GM19468 (cell line): ENCODE measurements around the gene TAF15.

ENCODE experiments used
- ATAC-seq: cut with Tn5 transposase; IDR thresholded peaks from one replicate; pipeline ENCODE4 v1.9.1; 2021; ENCODE audit warnings: mild to moderate bottlenecking, moderate library complexity, moderate number of reproducible peaks; ENCODE audit not compliant: unreplicated experiment; ENCODE audit errors: extremely low read depth

The TAF15 gene

DNA sequence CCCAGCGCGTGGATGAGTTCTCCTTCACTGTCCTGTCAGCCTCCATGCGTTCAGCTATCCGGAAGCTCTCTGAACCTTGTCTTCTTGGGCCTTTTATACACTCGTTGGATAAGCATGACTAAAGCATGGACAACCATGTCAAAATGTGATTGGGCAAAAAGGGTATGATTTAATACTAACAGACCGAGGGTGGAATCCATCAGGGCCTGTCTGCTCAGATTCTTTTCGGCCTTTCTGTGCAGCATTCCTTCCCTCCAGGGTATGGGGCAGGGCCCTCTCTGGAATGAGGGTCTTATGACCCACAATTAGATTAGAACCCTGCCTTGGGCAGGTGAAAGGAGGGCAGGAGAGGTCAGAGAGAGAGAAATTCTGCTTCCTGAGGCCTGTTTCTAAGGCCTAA lies 84.9 kb downstream of the TAF15 start:
- no peak for ATAC-seq

DNA sequence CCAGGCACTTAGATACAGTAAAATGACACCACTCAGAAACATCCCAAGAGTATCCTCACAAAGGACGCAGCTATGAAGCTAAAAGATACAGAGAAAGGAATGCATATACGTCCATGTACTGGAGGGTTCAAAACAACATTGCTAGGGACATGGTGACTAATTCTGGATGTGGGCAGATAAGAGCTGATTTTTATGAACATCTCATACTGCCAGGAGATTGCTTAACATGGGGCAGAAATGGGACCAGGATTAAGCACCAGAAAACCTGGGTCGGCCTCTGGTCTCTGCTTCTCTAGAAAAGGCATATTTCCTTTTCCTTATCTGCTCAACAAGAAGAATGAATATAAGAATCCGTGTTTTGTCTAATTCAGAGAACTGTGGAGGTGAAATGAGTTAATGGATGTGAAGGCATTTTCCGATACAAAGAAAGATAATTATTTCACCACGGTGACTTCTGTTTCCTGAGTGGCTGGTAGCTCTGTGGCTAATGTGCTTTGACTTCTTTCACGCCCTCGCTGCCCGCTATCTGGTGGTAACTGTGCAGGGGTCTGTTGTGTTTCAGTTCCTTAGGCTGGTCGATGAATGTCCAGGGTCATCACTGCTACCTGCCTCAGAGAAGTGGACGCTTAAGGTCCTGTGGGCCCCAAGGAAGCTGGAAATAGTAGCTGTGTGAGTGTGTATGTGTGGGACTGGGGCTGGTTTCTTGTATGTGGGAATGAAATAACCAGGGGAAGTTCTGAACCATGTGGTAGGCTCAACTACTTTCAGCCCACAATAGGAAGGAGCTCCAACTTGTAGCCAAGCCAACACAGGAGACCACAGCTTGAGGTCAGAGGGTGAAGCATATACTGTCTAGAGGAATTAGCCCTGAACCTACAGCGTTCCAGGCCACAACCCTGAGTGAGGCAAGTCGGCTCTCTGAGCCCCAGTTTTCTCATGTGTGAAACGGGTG lies 86.6 kb downstream of the TAF15 start:
- no peak for ATAC-seq
